Lower leg skin (tissue), 3 donors: ENCODE measurements around the gene VPS18.

Source experiments
- POLR2A ChIP-seq, 2 donors: fragments of 450-650 bp; IDR thresholded peaks; one replicate each; pipeline ENCODE4 v1.6.1; 2016 to 2017; ENCODE audit warnings: antibody characterized with exemption in 2 of 2, mild to moderate bottlenecking in 1 of 2, moderate library complexity in 1 of 2
- TF ChIP-seq, protein P1 (sequence below), 3 donors: fragments of 450-650 bp; IDR thresholded peaks; one replicate each; pipeline ENCODE4 v1.5.1; 2016; ENCODE audit warnings: antibody characterized with exemption in 3 of 3, mild to moderate bottlenecking in 3 of 3, moderate library complexity in 2 of 3

GRCh38 chr15:40915116-40915661, 20.9 kb downstream of the VPS18 start:
- TF ChIP-seq, protein P1, sequence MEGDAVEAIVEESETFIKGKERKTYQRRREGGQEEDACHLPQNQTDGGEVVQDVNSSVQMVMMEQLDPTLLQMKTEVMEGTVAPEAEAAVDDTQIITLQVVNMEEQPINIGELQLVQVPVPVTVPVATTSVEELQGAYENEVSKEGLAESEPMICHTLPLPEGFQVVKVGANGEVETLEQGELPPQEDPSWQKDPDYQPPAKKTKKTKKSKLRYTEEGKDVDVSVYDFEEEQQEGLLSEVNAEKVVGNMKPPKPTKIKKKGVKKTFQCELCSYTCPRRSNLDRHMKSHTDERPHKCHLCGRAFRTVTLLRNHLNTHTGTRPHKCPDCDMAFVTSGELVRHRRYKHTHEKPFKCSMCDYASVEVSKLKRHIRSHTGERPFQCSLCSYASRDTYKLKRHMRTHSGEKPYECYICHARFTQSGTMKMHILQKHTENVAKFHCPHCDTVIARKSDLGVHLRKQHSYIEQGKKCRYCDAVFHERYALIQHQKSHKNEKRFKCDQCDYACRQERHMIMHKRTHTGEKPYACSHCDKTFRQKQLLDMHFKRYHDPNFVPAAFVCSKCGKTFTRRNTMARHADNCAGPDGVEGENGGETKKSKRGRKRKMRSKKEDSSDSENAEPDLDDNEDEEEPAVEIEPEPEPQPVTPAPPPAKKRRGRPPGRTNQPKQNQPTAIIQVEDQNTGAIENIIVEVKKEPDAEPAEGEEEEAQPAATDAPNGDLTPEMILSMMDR (IDR thresholded peaks at IDR 0.05): no peak
- no peak for TF ChIP-seq POLR2A (IDR thresholded peaks at IDR 0.05)
